Spleen (tissue), 11 donors: ENCODE results near the gene ASPDH. TPM values are rescaled to one million over a fixed set of nuclear protein-coding genes. Genes with fewer than 3 reads are reported as not detected.

Source experiments
- DNase-seq: peaks from one replicate; pipeline ENCODE4 v3.0.0-alpha.2; 2020
- H3K27ac ChIP-seq, 8 donors: fragments of 200-600 bp; sonication (generic) in 7 of 8; 1 replicate in 4 of 8; 2 replicates in 4 of 8; pipeline versions ENCODE4 v1.5.0 to v1.8.0; 2016 to 2021; ENCODE audit warnings: inconsistent platforms in 4 of 8, mild to moderate bottlenecking in 4 of 8, moderate library complexity in 1 of 8
- H3K27me3 ChIP-seq, 7 donors: fragments of 200-600 bp; sonication (generic) in 6 of 7; replicated peaks in 1 of 7; 1 replicate in 4 of 7; 2 replicates in 3 of 7; pipeline versions ENCODE4 v1.5.0 to v1.8.0; 2016 to 2021; ENCODE audit warnings: inconsistent platforms in 3 of 7, mild to moderate bottlenecking in 1 of 7
- H3K36me3 ChIP-seq, 6 donors: fragments of 200-600 bp; sonication (generic) in 5 of 6; 1 replicate in 4 of 6; 2 replicates in 2 of 6; pipeline versions ENCODE4 v1.5.0 to v1.8.0; 2016 to 2021; ENCODE audit warnings: inconsistent platforms in 2 of 6
- H3K4me1 ChIP-seq, 6 donors: fragments of 200-600 bp; sonication (generic) in 5 of 6; 1 replicate in 3 of 6; 2 replicates in 3 of 6; pipeline versions ENCODE4 v1.5.0 to v1.8.0; 2016 to 2021; ENCODE audit warnings: inconsistent platforms in 3 of 6
- H3K4me3 ChIP-seq, 8 donors: fragments of 200-600 bp; sonication (generic) in 7 of 8; 1 replicate in 4 of 8; 2 replicates in 4 of 8; pipeline versions ENCODE4 v1.5.0 to v1.8.0; 2016 to 2021; ENCODE audit warnings: inconsistent platforms in 4 of 8, mild to moderate bottlenecking in 4 of 8, moderate library complexity in 2 of 8
- H3K9me3 ChIP-seq, 8 donors: fragments of 200-600 bp; sonication (generic) in 7 of 8; 1 replicate in 4 of 8; 2 replicates in 4 of 8; pipeline versions ENCODE4 v1.5.0 to v1.8.0; 2016 to 2021; ENCODE audit warnings: inconsistent platforms in 4 of 8
- POLR2A ChIP-seq, 3 donors: fragments of 450-650 bp; IDR thresholded peaks; one replicate each; pipeline ENCODE4 v1.5.1; 2017; ENCODE audit warnings: antibody characterized with exemption in 3 of 3, mild to moderate bottlenecking in 1 of 3
- POLR2AphosphoS5 ChIP-seq, 3 donors: sonication (generic); formaldehyde crosslinking; IDR thresholded peaks; one replicate each; pipeline ENCODE4 v1.5.1; 2017; ENCODE audit warnings: antibody characterized with exemption in 3 of 3
- WGBS, 5 donors: extraction: QIAGEN DNeasy Blood & Tissue Kit in 3 of 5; methylation state at CpG; one replicate each; pipeline versions ENCODE4 v1.1.5 to v1.1.7; 2013 to 2018; 5-methylcytosine and 5-hydroxymethylcytosine counted together
- intact Hi-C: fragments of 100-400 bp; cut with DNase I; formaldehyde crosslinking; loops from one replicate; pipeline ENCODE4 v1.15.0; 2023; ENCODE audit warnings: low total_unique reads
- polyA plus RNA-seq, 3 donors: library from polyadenylated mRNA; stranded (reverse); fragments of 200-250 nt; gene quantifications; one replicate each; pipeline ENCODE4 v1.2.1, GENCODE V29; 2013
- total RNA-seq, 7 donors: library from RNA; depleted of rRNA in 3 of 7; stranded (reverse); fragments of >200 nt in 3 of 7; fragmentation: NEBNext Ultra II Directional in 4 of 7; extraction: Animal tissue kit (Norgen Biotek cat#: 25700) in 4 of 7; gene quantifications; one replicate each; pipeline versions ENCODE4 v1.1.0 to v1.2.1, GENCODE V29; 2016 to 2021
- TF ChIP-seq, protein P1 (sequence below), 11 experiments: fragments of 200-600 bp in 7 of 11; fragments of 450-650 bp in 4 of 11; sonication (generic) in 4 of 11; IDR thresholded peaks in 8 of 11; conservative IDR thresholded peaks in 3 of 11; 1 replicate in 7 of 11; 2 replicates in 4 of 11; pipeline versions ENCODE4 v1.4.0 to v1.8.0; 2016 to 2021; ENCODE audit warnings: antibody characterized with exemption in 11 of 11, inconsistent platforms in 4 of 11, mild to moderate bottlenecking in 1 of 11
- donor health status: healthy with polysubstance abuse.
- donor health status: DM: no; HTN: no; CAD: no; lungs with moderate emphysema.
- donor health status: DM: no; HTN: no; CAD: no.
- donor health status: Bipolar disorder and iron deficiency.
- donor health status: healthy.
- donor health status: DM: no; HTN: no; CAD: no.
- donor health status: DM: yes; HTN: yes; CAD: no.

ASPDH gene
- total and polyA plus RNA-seq, 10 donors, result not detected

DNA sequence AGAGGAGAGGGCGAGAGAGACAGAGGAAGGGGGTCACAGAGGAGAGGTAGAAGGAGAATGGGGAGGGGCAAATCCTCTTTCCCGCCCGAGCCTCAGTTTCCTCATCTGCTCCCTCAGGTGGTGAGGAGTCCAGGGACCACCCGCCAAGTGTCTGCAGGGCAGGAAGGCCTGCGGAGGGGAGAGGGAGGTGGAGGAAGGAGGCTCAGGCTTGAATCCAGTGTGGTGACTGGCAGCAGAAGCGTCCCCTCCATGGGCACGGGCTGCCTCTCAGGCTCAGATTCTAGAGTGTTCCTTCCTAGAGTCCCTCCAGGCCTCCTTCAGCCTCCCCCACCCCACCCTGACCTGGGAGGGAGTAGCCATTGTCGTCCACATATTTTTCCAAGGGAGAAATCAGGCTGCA, 20.5 kb downstream of the ASPDH start:
- intact Hi-C loops, result no loop called here

DNA sequence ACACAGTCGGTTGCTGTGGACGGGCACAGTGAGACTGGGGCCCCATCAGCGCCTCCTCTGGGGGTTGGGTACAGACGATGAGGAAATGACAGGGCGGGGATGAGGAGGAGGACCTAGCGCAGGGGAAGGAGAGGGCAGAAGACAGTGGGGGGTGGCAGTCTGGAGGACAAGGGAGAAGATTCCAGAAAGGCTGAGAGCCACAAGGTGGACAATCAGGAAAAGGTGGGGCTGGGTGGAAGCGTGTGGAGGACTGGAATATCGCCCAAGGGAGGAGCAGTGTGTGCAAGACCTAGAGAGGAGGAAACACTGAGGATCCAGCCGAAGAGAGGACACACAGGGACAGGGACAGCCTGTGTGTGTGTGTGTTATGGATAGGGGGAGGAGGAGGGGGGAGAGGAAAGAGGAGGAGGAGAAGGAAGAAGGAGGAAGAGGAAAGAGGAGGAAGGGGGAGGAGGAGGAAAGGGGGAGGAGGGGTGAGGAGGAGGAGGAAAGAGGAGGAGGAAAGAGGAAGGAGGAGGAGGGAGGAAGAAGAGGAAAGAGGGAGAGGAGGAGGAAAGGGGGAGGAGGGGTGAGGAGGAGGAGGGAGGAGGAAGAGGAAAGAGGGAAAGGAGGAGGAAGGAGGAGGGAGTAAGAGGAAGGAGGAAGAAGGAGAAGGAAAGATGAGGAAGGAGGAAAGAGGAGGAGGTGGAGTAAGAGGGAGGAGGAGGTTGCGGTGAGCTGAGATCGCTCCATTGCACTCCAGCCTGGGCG, 21.2 kb downstream of the ASPDH start:
- DNase-seq, result no peak
- peaks cover 0 to 11% (median 0%) of the 10 kb centered on the region in 7 donors for H3K27me3 ChIP-seq
- no peak overlapping the region for H3K27ac ChIP-seq
- H3K4me3 ChIP-seq, result no peak overlapping the region
- peaks cover 0 to 29% (median 11%) of the 10 kb centered on the region in 6 donors for H3K4me1 ChIP-seq
- peak in 2 of 3 donors; percentile 37 to 41 for TF ChIP-seq POLR2AphosphoS5 (IDR thresholded peaks at IDR 0.05)
- TF ChIP-seq, protein P1, sequence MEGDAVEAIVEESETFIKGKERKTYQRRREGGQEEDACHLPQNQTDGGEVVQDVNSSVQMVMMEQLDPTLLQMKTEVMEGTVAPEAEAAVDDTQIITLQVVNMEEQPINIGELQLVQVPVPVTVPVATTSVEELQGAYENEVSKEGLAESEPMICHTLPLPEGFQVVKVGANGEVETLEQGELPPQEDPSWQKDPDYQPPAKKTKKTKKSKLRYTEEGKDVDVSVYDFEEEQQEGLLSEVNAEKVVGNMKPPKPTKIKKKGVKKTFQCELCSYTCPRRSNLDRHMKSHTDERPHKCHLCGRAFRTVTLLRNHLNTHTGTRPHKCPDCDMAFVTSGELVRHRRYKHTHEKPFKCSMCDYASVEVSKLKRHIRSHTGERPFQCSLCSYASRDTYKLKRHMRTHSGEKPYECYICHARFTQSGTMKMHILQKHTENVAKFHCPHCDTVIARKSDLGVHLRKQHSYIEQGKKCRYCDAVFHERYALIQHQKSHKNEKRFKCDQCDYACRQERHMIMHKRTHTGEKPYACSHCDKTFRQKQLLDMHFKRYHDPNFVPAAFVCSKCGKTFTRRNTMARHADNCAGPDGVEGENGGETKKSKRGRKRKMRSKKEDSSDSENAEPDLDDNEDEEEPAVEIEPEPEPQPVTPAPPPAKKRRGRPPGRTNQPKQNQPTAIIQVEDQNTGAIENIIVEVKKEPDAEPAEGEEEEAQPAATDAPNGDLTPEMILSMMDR (IDR thresholded peaks at IDR 0.05 in 8 of 11, conservative IDR thresholded peaks at IDR 0.05 in 3 of 11), result no peak
- peaks cover 0 to 11% (median 2%) of the 10 kb centered on the region in 6 donors for H3K36me3 ChIP-seq
- intact Hi-C loops, result no loop called here
- 1 to 26% (median 7%) methylated on average over 9 to 12 of the region's 12 CpGs for WGBS, 5 donors
- no peaks in the 10 kb centered on the region for H3K9me3 ChIP-seq

More for the DNA sequence above, 20.5 kb downstream of the ASPDH start:
- TF ChIP-seq, protein P1 (IDR thresholded peaks at IDR 0.05 in 8 of 11, conservative IDR thresholded peaks at IDR 0.05 in 3 of 11), result no peak
- TF ChIP-seq POLR2AphosphoS5 (IDR thresholded peaks at IDR 0.05) (no peak), POLR2A (IDR thresholded peaks at IDR 0.05) (no peak)
- peaks cover 0 to 8% (median 0%) of the 10 kb centered on the region in 7 donors for H3K27me3 ChIP-seq
- H3K9me3 ChIP-seq, result no peaks in the 10 kb centered on the region
- H3K27ac ChIP-seq, result no peak overlapping the region
- DNase-seq, result peak; percentile 29
- WGBS, 5 donors, result 65 to 82% (median 78%) methylated on average over 7 to 8 of the region's 8 CpGs
- peaks cover 0 to 29% (median 11%) of the 10 kb centered on the region in 6 donors for H3K4me1 ChIP-seq
- no peak overlapping the region for H3K4me3 ChIP-seq
- H3K36me3 ChIP-seq, result peaks cover 0 to 11% (median 2%) of the 10 kb centered on the region in 6 donors

DNA sequence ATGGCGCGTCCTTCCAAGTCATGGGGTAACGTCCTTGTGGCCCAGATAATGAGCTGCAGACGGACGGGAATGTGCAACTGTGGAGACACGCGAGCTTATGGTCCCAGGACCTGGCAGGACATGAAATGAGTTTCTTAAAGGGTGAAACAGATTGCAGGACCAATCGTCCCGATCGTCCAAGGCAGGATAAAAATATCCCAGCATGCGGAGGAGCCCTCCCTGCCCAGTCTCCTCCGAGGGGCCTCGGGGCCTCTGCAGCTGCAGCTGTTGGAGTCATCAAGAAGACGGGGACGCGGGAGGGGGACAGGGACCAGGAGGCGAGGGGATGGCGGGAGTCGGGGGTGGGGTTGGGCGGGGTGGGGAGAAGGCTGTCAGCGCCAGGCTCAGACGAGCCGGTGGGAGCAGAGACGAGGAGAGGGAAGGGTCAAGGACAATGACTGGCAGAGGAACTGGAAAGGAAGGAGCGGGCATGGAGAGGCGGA, 22.7 kb downstream of the ASPDH start:
- Histone ChIP-seq H3K27ac (no peak overlapping the region), H3K9me3 (no peaks in the 10 kb centered on the region), H3K36me3 (peaks cover 0 to 11% (median 2%) of the 10 kb centered on the region in 6 donors), H3K27me3 (peaks cover 0 to 19% (median 0%) of the 10 kb centered on the region in 7 donors), H3K4me1 (peaks cover 0 to 29% (median 11%) of the 10 kb centered on the region in 6 donors), H3K4me3 (no peak overlapping the region)
- peak; percentile 54 for DNase-seq
- TF ChIP-seq, protein P1 (IDR thresholded peaks at IDR 0.05 in 8 of 11, conservative IDR thresholded peaks at IDR 0.05 in 3 of 11), result no peak
- TF ChIP-seq POLR2AphosphoS5 (IDR thresholded peaks at IDR 0.05) (no peak), POLR2A (IDR thresholded peaks at IDR 0.05) (no peak)
- intact Hi-C loops, result no loop called here
- WGBS, 5 donors, result 48 to 65% (median 52%) methylated on average over 26 of the region's 26 CpGs

DNA sequence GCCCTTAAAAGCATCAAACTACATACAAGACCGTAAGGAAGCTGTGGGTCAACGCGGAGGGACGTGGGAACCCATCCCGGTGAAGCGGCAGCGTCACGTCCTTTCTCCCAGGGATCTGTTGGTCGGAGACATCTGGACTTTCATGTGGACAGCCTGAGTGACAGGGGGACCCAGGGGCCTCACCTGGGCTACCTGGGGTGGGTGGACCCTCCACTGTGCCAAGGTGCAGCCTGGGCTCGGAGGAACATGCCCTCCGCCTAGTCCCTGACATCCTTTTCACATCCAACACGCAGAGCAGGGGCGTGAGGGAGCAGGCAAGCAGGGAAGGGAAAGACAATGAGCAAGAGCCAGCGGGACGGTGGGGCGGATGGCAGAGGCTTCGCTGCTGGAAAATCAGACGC, 23.3 kb downstream of the ASPDH start:
- H3K27me3 ChIP-seq, result peaks cover 0 to 19% (median 0%) of the 10 kb centered on the region in 7 donors
- H3K4me3 ChIP-seq, result no peak overlapping the region
- DNase-seq, result peak; percentile 42
- no peak for TF ChIP-seq POLR2A (IDR thresholded peaks at IDR 0.05)
- TF ChIP-seq, protein P1 (IDR thresholded peaks at IDR 0.05 in 8 of 11, conservative IDR thresholded peaks at IDR 0.05 in 3 of 11), result no peak
- TF ChIP-seq POLR2AphosphoS5 (IDR thresholded peaks at IDR 0.05), result peak in 2 of 3 donors; percentile 8 to 31
- intact Hi-C loops, result no loop called here
- H3K9me3 ChIP-seq, result no peaks in the 10 kb centered on the region
- H3K36me3 ChIP-seq, result peaks cover 0 to 9% (median 2%) of the 10 kb centered on the region in 6 donors
- H3K27ac ChIP-seq, result no peak overlapping the region
- 91 to 98% (median 96%) methylated on average over 15 to 18 of the region's 18 CpGs for WGBS, 5 donors
- H3K4me1 ChIP-seq, result peaks cover 0 to 29% (median 11%) of the 10 kb centered on the region in 6 donors
